WTC11 (cell line): Measurements from ENCODE around the gene GIPR. TPM values are rescaled to one million over a fixed set of nuclear protein-coding genes. Genes with fewer than 3 reads are reported as not detected.

Experiments
- ATAC-seq: fragments of 200-7000 bp; cut with Tn5 transposase; 2 replicates; pipeline ENCODE4 v1.10.0; 2021; ENCODE audit warnings: mild to moderate bottlenecking, moderate library complexity
- CTCF ChIA-PET: fragments of 300-600 bp; sonication (Branson Sonifier 250); formaldehyde crosslinking; loops from one replicate; lab custom pipeline; 2021; ENCODE audit warnings: antibody characterized with exemption; lab: Charles Lee
- POLR2A ChIA-PET: fragments of 350-600 bp; sonication (Branson Sonifier 250); formaldehyde crosslinking; loops from one replicate; lab custom pipeline; 2021; ENCODE audit warnings: antibody characterized with exemption; lab: Charles Lee
- DNase-seq: peaks from one replicate; pipeline ENCODE4 v3.0.0; 2021; ENCODE audit warnings: low spot score
- H3K27ac Mint-ChIP-seq: 2 replicates; pipeline ENCODE4 v1.8.0; 2021; ENCODE audit warnings: mixed read lengths
- H3K27me3 Mint-ChIP-seq: 2 replicates; pipeline ENCODE4 v1.8.0; 2021; ENCODE audit warnings: low read depth, mild to moderate bottlenecking, moderate library complexity, mixed read lengths
- H3K36me3 Mint-ChIP-seq: 2 replicates; pipeline ENCODE4 v1.8.0; 2021; ENCODE audit warnings: mixed read lengths
- H3K4me1 Mint-ChIP-seq: 2 replicates; pipeline ENCODE4 v1.8.0; 2022; ENCODE audit warnings: mixed read lengths
- H3K4me3 Mint-ChIP-seq: 2 replicates; pipeline ENCODE4 v1.8.0; 2021; ENCODE audit warnings: mild to moderate bottlenecking, moderate library complexity, mixed read lengths
- H3K9me3 Mint-ChIP-seq: 2 replicates; pipeline ENCODE4 v1.8.0; 2021; ENCODE audit warnings: mixed read lengths
- ELF4 ChIP-seq: sonication (generic); formaldehyde crosslinking; IDR thresholded peaks from 2 replicates; pipeline ENCODE4 v1.8.1; 2022; ENCODE audit warnings: low read depth, mild to moderate bottlenecking, moderate library complexity, missing genetic modification reagents
- ETV6 ChIP-seq: sonication (generic); formaldehyde crosslinking; IDR thresholded peaks from 2 replicates; pipeline ENCODE4 v1.8.1; 2022; ENCODE audit warnings: mild to moderate bottlenecking, missing genetic modification reagents
- FOXP1 ChIP-seq: sonication (generic); formaldehyde crosslinking; IDR thresholded peaks from 2 replicates; pipeline ENCODE4 v1.8.0; 2022; ENCODE audit warnings: missing genetic modification reagents, mild to moderate bottlenecking, moderate library complexity, borderline replicate concordance
- GRHL2 ChIP-seq: fragments of 250-450 bp; sonication (Bioruptor Pico); IDR thresholded peaks from 2 replicates; pipeline ENCODE4 v1.8.0; 2022; ENCODE audit warnings: mild to moderate bottlenecking, moderate library complexity; ENCODE audit not compliant: insufficient replicate concordance, severe bottlenecking
- GTF2I ChIP-seq: fragments of 250-450 bp; sonication (Bioruptor Pico); conservative IDR thresholded peaks from 2 replicates; pipeline ENCODE4 v1.4.0; 2021; ENCODE audit warnings: mild to moderate bottlenecking
- JAZF1 ChIP-seq: fragments of 250-450 bp; sonication (Bioruptor Pico); IDR thresholded peaks from 2 replicates; pipeline ENCODE4 v1.9.0; 2021; ENCODE audit warnings: moderate library complexity, mild to moderate bottlenecking, inconsistent platforms
- NR3C1 ChIP-seq: sonication (generic); formaldehyde crosslinking; conservative IDR thresholded peaks from 2 replicates; pipeline ENCODE4 v1.8.1; 2023; ENCODE audit warnings: low read depth, mild to moderate bottlenecking, missing genetic modification reagents
- ZBTB21 ChIP-seq: sonication (generic); formaldehyde crosslinking; IDR thresholded peaks from 2 replicates; pipeline ENCODE4 v1.8.1; 2023; ENCODE audit warnings: mild to moderate bottlenecking, missing genetic modification reagents, borderline replicate concordance
- ZNF416 ChIP-seq: fragments of 250-450 bp; sonication (Bioruptor Pico); IDR thresholded peaks from 2 replicates; pipeline ENCODE4 v1.9.0; 2021; ENCODE audit warnings: mild to moderate bottlenecking, inconsistent platforms
- total RNA-seq: library from RNA; stranded (reverse); gene quantifications from 3 replicates; pipeline ENCODE4 v1.2.3, GENCODE V29; 2021
- TF ChIP-seq, protein P1 (sequence below): fragments of 250-450 bp; sonication (Bioruptor Pico); IDR thresholded peaks from 2 replicates; pipeline ENCODE4 v1.9.0; 2021; ENCODE audit warnings: mild to moderate bottlenecking
- TF ChIP-seq, protein P2 (sequence below): sonication (generic); formaldehyde crosslinking; IDR thresholded peaks from 2 replicates; pipeline ENCODE4 v1.8.0; 2022; ENCODE audit warnings: mild to moderate bottlenecking, missing genetic modification reagents
- TF ChIP-seq, protein P3 (sequence below): sonication (generic); formaldehyde crosslinking; IDR thresholded peaks from 2 replicates; pipeline ENCODE4 v1.8.1; 2023; ENCODE audit warnings: mild to moderate bottlenecking, missing genetic modification reagents, borderline replicate concordance
- TF ChIP-seq, protein P4 (sequence below): fragments of 250-450 bp; sonication (Bioruptor Pico); IDR thresholded peaks from 2 replicates; pipeline ENCODE4 v1.9.0; 2021; ENCODE audit warnings: moderate library complexity, mild to moderate bottlenecking, inconsistent platforms, borderline replicate concordance
- TF ChIP-seq, protein P5 (sequence below): sonication (generic); formaldehyde crosslinking; IDR thresholded peaks from 2 replicates; pipeline ENCODE4 v1.8.1; 2023; ENCODE audit warnings: mild to moderate bottlenecking, moderate library complexity, missing genetic modification reagents

GIPR gene
- total RNA-seq, 1 experiment from 2014 or later: 1.8 TPM

DNA sequence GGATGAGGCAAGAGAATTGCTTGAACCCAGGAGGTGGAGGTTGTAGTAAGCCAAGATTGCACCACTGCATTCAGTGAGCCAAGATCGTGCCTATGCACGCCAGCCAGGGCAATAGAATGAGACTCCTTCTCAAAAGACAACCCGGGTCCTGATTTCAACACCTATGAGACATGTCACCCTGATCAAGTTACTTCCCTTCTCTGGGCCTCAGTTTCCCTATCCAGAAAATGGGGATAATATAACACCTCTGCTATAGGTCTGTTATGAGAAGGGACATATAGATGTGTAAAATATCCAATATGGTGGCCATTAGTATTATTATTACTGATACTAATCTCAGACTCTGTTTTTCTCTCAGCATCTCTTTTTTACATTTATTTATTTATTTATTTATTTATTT, 12.9 kb upstream of the GIPR start:
- no peaks in the 10 kb centered on the region for H3K36me3 Mint-ChIP-seq
- TF ChIP-seq, protein P1, sequence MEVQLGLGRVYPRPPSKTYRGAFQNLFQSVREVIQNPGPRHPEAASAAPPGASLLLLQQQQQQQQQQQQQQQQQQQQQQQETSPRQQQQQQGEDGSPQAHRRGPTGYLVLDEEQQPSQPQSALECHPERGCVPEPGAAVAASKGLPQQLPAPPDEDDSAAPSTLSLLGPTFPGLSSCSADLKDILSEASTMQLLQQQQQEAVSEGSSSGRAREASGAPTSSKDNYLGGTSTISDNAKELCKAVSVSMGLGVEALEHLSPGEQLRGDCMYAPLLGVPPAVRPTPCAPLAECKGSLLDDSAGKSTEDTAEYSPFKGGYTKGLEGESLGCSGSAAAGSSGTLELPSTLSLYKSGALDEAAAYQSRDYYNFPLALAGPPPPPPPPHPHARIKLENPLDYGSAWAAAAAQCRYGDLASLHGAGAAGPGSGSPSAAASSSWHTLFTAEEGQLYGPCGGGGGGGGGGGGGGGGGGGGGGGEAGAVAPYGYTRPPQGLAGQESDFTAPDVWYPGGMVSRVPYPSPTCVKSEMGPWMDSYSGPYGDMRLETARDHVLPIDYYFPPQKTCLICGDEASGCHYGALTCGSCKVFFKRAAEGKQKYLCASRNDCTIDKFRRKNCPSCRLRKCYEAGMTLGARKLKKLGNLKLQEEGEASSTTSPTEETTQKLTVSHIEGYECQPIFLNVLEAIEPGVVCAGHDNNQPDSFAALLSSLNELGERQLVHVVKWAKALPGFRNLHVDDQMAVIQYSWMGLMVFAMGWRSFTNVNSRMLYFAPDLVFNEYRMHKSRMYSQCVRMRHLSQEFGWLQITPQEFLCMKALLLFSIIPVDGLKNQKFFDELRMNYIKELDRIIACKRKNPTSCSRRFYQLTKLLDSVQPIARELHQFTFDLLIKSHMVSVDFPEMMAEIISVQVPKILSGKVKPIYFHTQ (CRISPR knock-in tag): no peak
- TF ChIP-seq NR3C1 (CRISPR knock-in tag) (no peak), ETV6 (CRISPR knock-in tag) (no peak), ELF4 (no peak), GRHL2 (CRISPR knock-in tag) (no peak), GTF2I (no peak), JAZF1 (CRISPR knock-in tag) (no peak), FOXP1 (CRISPR knock-in tag) (no peak), ZNF416 (no peak), ZBTB21 (CRISPR knock-in tag) (no peak)
- TF ChIP-seq, protein P2, sequence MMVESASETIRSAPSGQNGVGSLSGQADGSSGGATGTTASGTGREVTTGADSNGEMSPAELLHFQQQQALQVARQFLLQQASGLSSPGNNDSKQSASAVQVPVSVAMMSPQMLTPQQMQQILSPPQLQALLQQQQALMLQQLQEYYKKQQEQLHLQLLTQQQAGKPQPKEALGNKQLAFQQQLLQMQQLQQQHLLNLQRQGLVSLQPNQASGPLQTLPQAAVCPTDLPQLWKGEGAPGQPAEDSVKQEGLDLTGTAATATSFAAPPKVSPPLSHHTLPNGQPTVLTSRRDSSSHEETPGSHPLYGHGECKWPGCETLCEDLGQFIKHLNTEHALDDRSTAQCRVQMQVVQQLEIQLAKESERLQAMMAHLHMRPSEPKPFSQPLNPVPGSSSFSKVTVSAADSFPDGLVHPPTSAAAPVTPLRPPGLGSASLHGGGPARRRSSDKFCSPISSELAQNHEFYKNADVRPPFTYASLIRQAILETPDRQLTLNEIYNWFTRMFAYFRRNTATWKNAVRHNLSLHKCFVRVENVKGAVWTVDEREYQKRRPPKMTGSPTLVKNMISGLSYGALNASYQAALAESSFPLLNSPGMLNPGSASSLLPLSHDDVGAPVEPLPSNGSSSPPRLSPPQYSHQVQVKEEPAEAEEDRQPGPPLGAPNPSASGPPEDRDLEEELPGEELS: no peak
- TF ChIP-seq, protein P3, sequence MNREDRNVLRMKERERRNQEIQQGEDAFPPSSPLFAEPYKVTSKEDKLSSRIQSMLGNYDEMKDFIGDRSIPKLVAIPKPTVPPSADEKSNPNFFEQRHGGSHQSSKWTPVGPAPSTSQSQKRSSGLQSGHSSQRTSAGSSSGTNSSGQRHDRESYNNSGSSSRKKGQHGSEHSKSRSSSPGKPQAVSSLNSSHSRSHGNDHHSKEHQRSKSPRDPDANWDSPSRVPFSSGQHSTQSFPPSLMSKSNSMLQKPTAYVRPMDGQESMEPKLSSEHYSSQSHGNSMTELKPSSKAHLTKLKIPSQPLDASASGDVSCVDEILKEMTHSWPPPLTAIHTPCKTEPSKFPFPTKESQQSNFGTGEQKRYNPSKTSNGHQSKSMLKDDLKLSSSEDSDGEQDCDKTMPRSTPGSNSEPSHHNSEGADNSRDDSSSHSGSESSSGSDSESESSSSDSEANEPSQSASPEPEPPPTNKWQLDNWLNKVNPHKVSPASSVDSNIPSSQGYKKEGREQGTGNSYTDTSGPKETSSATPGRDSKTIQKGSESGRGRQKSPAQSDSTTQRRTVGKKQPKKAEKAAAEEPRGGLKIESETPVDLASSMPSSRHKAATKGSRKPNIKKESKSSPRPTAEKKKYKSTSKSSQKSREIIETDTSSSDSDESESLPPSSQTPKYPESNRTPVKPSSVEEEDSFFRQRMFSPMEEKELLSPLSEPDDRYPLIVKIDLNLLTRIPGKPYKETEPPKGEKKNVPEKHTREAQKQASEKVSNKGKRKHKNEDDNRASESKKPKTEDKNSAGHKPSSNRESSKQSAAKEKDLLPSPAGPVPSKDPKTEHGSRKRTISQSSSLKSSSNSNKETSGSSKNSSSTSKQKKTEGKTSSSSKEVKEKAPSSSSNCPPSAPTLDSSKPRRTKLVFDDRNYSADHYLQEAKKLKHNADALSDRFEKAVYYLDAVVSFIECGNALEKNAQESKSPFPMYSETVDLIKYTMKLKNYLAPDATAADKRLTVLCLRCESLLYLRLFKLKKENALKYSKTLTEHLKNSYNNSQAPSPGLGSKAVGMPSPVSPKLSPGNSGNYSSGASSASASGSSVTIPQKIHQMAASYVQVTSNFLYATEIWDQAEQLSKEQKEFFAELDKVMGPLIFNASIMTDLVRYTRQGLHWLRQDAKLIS (CRISPR knock-in tag): no peak
- TF ChIP-seq, protein P4, sequence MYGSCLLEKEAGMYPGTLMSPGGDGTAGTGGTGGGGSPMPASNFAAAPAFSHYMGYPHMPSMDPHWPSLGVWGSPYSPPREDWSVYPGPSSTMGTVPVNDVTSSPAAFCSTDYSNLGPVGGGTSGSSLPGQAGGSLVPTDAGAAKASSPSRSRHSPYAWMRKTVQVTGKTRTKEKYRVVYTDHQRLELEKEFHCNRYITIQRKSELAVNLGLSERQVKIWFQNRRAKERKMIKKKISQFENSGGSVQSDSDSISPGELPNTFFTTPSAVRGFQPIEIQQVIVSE (CRISPR knock-in tag): no peak
- TF ChIP-seq, protein P5, sequence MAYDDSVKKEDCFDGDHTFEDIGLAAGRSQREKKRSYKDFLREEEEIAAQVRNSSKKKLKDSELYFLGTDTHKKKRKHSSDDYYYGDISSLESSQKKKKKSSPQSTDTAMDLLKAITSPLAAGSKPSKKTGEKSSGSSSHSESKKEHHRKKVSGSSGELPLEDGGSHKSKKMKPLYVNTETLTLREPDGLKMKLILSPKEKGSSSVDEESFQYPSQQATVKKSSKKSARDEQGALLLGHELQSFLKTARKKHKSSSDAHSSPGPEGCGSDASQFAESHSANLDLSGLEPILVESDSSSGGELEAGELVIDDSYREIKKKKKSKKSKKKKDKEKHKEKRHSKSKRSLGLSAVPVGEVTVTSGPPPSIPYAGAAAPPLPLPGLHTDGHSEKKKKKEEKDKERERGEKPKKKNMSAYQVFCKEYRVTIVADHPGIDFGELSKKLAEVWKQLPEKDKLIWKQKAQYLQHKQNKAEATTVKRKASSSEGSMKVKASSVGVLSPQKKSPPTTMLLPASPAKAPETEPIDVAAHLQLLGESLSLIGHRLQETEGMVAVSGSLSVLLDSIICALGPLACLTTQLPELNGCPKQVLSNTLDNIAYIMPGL (CRISPR knock-in tag): no peak
- ATAC-seq (no peak), DNase-seq (no peak)
- POLR2A ChIA-PET: interaction anchor here (0.7 kb wide), 1 partner anchor 16 kb away, joined by 4 read pairs; no protein-coding TSS in a partner anchor
- no peak overlapping the region for H3K4me3 Mint-ChIP-seq
- peaks cover 23% of the 10 kb centered on the region for H3K27me3 Mint-ChIP-seq
- no peaks in the 10 kb centered on the region for H3K9me3 Mint-ChIP-seq
- no peak overlapping the region for H3K27ac Mint-ChIP-seq
- peaks cover 2% of the 10 kb centered on the region; the same call in 1 of the 2 replicates for H3K4me1 Mint-ChIP-seq
- CTCF ChIA-PET: no interaction called here
